Esophagus squamous epithelium (tissue), 4 donors: ENCODE results near the gene INSYN2B.

Experiments
- CTCF ChIP-seq, 6 experiments: fragments of 450-650 bp in 4 of 6; fragments of 200-600 bp in 2 of 6; sonication (generic) in 2 of 6; IDR thresholded peaks; one replicate each; pipeline ENCODE4 v1.5.1; 2016 to 2019; ENCODE audit warnings: antibody characterized with exemption in 6 of 6, mild to moderate bottlenecking in 4 of 6, moderate library complexity in 4 of 6
- POLR2A ChIP-seq, 4 donors: fragments of 450-650 bp; IDR thresholded peaks; one replicate each; pipeline ENCODE4 v1.6.1; 2017; ENCODE audit warnings: antibody characterized with exemption in 4 of 4, mild to moderate bottlenecking in 4 of 4, moderate library complexity in 3 of 4

- no peak for TF ChIP-seq CTCF (IDR thresholded peaks at IDR 0.05)
- no peak for TF ChIP-seq POLR2A (IDR thresholded peaks at IDR 0.05)
Measured at GRCh38 chr5:169826618-169827017, 153.7 kb downstream of the INSYN2B start.
